HG02623 (cell line): ENCODE data around the gene C13orf46.

Experiments used
- ATAC-seq: cut with Tn5 transposase; IDR thresholded peaks from one replicate; pipeline ENCODE4 v1.9.1; 2021; ENCODE audit warnings: moderate library complexity; ENCODE audit not compliant: unreplicated experiment

C13orf46 gene

GRCh38 chr13:113941571-113942191 lies 32.2 kb downstream of the C13orf46 start:
- no peak for ATAC-seq

GRCh38 chr13:113939944-113940297 lies 34.0 kb downstream of the C13orf46 start:
- ATAC-seq = no peak

GRCh38 chr13:113939129-113939943 lies 34.5 kb downstream of the C13orf46 start:
- ATAC-seq = no peak

GRCh38 chr13:113938716-113939115 lies 35.2 kb downstream of the C13orf46 start:
- no peak for ATAC-seq

- no peak for ATAC-seq
These were observed 35.6 kb downstream of the C13orf46 start for GRCh38 chr13:113938246-113938645.

GRCh38 chr13:113937527-113938180 lies 36.2 kb downstream of the C13orf46 start:
- ATAC-seq = no peak

GRCh38 chr13:113937073-113937472 lies 36.8 kb downstream of the C13orf46 start:
- ATAC-seq = no peak

GRCh38 chr13:113936166-113936965 lies 37.5 kb downstream of the C13orf46 start:
- ATAC-seq = no peak

GRCh38 chr13:113935001-113935844 lies 38.7 kb downstream of the C13orf46 start:
- ATAC-seq = no peak

- ATAC-seq = no peak
These were observed 39.3 kb downstream of the C13orf46 start for GRCh38 chr13:113934576-113934975.

GRCh38 chr13:113933901-113934300 lies 40.0 kb downstream of the C13orf46 start:
- ATAC-seq = no peak

GRCh38 chr13:113931841-113932459 lies 41.9 kb downstream of the C13orf46 start:
- ATAC-seq = no peak

DNA sequence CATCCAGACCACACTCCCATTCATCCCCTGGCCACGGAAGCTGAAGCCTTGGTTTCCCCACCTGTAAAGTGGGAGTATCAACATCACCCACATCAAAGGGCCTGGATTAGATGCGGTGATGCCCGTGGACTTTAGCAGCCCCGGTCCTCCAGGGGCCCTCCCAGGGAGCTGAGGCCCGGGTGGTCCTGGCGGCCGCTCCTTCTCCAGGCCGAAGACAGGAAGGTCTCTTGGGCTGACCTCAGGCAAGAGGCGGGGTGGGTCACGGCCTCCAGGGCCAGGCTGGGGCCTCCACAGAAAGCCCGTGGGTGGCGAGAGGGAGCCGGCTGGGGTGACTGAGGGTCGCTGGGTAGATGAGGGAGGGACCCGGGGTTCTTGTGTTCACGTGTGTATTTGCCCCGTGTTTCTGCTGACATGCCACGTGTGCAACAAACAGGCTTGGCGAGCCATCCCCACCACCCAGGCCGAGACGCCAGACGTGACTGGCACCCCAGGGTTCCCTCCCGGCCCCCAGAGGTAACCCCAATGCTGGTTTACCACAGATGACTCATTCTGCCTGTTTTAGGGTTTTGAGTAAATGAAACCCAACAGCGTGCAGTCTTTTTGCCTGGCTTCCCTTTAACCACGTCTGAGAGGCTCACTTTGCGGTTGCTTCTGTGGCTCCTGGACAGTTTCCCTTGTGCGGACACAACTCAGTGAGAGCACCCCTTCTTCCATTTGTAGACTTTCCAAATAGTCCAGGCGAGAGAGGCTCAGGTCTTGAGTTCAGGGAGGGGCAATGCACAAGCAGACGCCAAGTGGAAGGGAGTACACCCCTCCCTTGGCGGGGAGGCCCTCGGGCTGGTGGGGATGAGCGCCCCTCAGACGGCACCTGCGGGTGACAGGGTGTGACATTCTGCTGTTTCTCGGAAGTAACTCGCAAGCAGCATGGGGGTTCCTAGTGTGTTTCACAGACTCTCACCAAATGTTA lies 42.9 kb downstream of the C13orf46 start:
- no peak for ATAC-seq

DNA sequence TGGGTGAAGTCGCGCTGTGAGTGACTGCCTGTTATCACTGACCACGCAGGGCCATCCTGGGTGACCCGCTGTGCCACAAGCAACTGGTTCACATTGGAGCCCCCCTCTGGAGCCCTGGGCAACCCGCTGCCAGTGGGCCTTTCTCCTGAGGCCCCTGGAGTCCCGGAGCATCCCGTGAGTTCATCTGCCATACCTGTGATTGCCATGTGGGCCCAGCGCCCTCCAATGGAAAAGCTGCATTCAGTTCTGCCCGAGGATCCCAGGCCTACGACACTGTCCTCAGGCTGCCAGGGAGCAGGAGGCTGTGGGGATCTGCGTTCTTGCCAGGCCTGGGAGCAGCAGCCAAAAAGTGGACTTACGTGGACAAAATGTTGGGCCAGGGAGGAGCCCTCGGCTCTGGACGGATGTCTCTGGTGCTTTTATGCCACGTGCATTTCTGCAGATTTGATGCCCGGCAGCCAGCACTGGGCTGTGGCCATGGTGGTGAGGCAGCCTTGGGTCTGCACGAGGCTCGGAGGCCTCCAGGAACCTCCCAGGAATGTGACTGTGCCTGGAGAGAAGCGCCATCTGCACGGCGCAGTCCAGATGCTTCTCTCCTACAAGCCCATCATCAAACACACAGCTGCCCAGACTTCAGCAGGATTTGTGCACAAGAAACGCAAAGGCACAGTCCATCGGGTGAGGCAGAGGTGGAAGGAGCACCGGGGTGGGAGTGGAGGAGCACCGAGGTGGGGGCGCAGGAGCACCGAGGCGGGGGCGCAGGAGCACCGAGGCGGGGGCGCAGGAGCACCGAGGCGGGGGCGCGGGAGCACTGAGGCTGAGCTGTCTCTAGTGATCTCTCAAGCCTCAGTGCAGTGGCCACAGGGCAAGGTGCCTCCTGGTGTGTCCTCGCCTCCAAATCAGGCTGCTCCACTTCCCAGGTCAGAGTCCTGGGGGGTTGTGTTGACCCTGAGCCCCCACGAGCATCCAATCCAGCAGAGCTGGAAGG lies 44.0 kb downstream of the C13orf46 start:
- ATAC-seq = no peak

- no peak for ATAC-seq
These were observed 44.9 kb downstream of the C13orf46 start for GRCh38 chr13:113928685-113929627.
